ENCODE measurements around the gene LGI1.

Gene LGI1

GRCh38 chr10:93742633-93743349 lies 14.9 kb upstream of the LGI1 start:
- DNase-seq (ENCODE audit: low spot score) = no peak
- TF ChIP-seq, protein P1, sequence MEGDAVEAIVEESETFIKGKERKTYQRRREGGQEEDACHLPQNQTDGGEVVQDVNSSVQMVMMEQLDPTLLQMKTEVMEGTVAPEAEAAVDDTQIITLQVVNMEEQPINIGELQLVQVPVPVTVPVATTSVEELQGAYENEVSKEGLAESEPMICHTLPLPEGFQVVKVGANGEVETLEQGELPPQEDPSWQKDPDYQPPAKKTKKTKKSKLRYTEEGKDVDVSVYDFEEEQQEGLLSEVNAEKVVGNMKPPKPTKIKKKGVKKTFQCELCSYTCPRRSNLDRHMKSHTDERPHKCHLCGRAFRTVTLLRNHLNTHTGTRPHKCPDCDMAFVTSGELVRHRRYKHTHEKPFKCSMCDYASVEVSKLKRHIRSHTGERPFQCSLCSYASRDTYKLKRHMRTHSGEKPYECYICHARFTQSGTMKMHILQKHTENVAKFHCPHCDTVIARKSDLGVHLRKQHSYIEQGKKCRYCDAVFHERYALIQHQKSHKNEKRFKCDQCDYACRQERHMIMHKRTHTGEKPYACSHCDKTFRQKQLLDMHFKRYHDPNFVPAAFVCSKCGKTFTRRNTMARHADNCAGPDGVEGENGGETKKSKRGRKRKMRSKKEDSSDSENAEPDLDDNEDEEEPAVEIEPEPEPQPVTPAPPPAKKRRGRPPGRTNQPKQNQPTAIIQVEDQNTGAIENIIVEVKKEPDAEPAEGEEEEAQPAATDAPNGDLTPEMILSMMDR (IDR thresholded peaks at IDR 0.05; ENCODE audit: borderline replicate concordance, control extremely low read depth, extremely low read depth, insufficient read depth, missing control alignments) = no peak

DNA sequence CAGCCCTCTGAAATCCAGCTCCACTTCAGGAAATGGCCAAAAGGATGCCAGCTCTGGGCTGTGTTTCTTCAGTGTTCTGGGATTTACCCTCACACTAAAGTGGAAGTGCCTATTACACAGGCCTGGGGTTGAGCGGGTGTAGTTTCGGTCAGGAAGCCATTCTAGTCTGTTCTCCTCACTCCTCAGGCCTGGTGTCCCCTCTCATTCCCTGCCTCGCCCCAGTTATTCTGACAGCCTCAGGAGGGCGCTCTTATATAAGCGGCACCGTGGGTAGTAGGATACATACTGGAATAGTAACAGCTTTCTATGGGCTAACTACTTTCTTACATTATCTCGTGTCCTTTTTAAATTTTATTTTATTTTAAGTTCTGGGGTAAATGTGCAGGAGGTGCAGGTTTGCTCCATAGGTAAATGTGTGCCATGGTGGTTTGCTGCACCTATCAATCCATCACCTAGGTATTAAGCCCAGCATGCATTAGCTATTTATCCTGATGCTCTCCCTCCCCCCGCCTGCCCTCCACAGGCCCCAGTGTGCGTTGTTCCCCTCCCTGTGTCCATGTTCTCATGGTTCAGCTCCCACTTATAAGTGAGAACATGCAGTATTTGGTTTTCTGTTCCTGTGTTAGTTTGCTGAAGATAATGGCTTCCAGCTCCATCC lies 12.2 kb upstream of the LGI1 start:
- TF ChIP-seq, protein P1 (IDR thresholded peaks at IDR 0.05; ENCODE audit: borderline replicate concordance, control extremely low read depth, extremely low read depth, insufficient read depth, missing control alignments) = peak; percentile 34
- in situ Hi-C loops (cut with MboI; ENCODE audit: low sequenced_read_pairs, unreplicated experiment) = no loop called here
- no peak for DNase-seq (ENCODE audit: low spot score)

More at GRCh38 chr10:93742633-93743349, 14.9 kb upstream of the LGI1 start:
- in situ Hi-C loops (cut with MboI; ENCODE audit: low sequenced_read_pairs, unreplicated experiment) = no loop called here

DNA sequence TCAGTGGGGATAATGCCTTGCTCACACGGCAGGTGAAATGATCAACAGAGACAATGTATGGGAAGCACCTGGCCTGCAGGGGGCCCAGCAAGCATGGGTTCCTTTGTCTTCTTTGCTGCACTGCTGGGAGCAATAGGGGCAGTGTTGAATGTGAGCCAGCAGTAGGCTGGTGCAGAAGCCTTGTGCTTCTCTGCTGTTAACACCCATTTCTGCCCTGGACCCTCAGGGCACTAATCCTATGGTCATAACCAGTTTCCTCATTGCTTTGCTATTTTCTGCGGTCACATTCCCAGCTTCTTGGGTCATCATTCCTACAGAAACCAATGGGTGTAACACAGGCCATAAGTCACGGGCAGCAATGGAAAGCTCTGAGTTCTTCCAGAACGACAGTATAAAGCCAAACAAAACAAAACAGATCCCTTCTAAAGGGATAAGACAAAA lies 10.9 kb upstream of the LGI1 start:
- TF ChIP-seq, protein P1 (IDR thresholded peaks at IDR 0.05; ENCODE audit: borderline replicate concordance, control extremely low read depth, extremely low read depth, insufficient read depth, missing control alignments) = no peak
- no peak for DNase-seq (ENCODE audit: low spot score)
- in situ Hi-C loops (cut with MboI; ENCODE audit: low sequenced_read_pairs, unreplicated experiment) = no loop called here

DNA sequence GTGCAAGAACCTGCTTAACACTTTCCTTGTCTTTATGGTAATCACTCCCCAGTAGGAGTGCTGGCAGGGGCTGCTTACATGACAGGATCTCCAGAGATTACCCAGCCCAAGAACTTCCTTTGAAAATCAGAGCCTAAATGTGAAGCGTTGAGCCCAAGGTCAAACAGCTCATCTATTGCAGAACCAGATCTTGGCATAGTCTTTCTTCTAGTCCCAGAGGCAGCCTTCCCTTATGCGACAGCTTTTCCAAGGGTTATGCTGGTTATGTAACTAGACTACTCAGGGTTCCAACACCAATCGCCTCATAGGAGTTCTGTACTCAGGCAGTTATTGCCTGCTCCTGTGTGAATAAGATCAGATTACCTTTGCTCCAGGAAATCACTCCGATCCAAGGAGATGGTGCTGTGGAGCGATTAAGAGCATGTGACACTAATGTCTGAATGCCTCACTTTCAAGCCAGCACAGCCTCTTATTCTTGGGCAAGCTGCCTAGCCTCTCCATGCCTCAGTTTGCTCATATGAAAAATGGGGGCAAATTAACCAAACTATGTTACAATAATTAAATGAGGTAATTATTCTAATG lies 8.4 kb upstream of the LGI1 start:
- in situ Hi-C loops (cut with MboI; ENCODE audit: low sequenced_read_pairs, unreplicated experiment) = no loop called here
- no peak for DNase-seq (ENCODE audit: low spot score)
- TF ChIP-seq, protein P1 (IDR thresholded peaks at IDR 0.05; ENCODE audit: borderline replicate concordance, control extremely low read depth, extremely low read depth, insufficient read depth, missing control alignments) = no peak

GRCh38 chr10:93751124-93751523 lies 6.6 kb upstream of the LGI1 start:
- TF ChIP-seq, protein P1 (IDR thresholded peaks at IDR 0.05; ENCODE audit: borderline replicate concordance, control extremely low read depth, extremely low read depth, insufficient read depth, missing control alignments) = no peak
- in situ Hi-C loops (cut with MboI; ENCODE audit: low sequenced_read_pairs, unreplicated experiment) = no loop called here
- DNase-seq (ENCODE audit: low spot score) = no peak

GRCh38 chr10:93751832-93752231 lies 5.9 kb upstream of the LGI1 start:
- TF ChIP-seq, protein P1 (IDR thresholded peaks at IDR 0.05; ENCODE audit: borderline replicate concordance, control extremely low read depth, extremely low read depth, insufficient read depth, missing control alignments) = no peak
- in situ Hi-C loops (cut with MboI; ENCODE audit: low sequenced_read_pairs, unreplicated experiment) = no loop called here
- no peak for DNase-seq (ENCODE audit: low spot score)

Data from GM13976 (cell line).